Measurements from ENCODE around the gene A1BG. TPM values are rescaled to one million over a fixed set of nuclear protein-coding genes. Genes with fewer than 3 reads are reported as not detected.
A peak's percentile ranks its signal among the peaks of the same experiment; 100 is the strongest.
"Not testable (repeated sequence)": the region's sequence is repeated elsewhere in the genome, so short reads cannot be mapped to it uniquely, and the experiment has no call there.

The A1BG gene
- total RNA-seq, 2 donors from 2014 or later, result 2.1 to 2.5 TPM

DNA sequence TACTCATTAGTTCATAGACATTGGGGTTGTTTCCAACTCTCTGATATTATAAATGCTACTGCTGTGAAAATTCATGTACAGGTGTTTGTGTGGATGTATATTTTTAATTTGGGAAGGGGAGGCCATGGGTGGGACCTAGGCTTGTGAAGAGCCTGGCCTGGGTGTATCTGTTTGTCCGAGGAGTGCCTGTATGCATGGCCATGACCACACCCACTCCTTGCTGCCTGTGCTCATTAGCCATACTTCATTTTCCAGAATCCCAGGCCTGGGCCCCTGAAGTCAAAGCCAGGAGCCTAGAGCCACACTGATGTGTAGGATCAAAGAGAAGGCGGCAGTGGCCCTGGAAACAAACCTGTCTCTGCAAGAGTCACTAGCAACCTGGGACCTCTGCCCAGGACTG lies 37.7 kb downstream of the A1BG start:
- DNase-seq (no peak), ATAC-seq (no peak)
- intact Hi-C loops (cut with DNase I, micrococcal nuclease), result no loop called here

DNA sequence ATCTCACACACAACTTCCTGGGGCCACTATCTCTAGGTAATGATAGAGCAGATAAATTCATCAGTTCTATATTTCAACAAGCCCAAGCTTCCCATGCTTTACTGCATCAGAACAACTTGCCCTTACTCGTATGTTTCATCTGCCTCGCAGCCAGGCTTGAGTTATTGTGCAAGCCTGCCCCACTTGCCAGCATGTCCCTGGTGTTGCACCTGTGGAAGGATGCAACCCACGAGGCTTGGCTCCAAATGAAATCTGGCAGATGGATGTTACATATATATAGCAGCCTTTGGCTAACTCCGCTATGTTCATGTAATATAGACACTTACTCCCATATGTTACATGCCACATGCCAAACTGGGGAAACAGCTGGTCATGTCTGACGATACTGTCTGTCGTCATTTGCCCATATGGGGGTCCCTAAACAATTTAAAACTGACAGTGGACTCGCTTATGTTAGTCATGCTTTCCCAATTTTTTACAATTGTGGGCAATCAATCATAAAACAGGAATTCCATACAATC lies 41.9 kb downstream of the A1BG start:
- ATAC-seq (no peak), DNase-seq (no peak)
- intact Hi-C loops (cut with DNase I, micrococcal nuclease), result no loop called here

DNA sequence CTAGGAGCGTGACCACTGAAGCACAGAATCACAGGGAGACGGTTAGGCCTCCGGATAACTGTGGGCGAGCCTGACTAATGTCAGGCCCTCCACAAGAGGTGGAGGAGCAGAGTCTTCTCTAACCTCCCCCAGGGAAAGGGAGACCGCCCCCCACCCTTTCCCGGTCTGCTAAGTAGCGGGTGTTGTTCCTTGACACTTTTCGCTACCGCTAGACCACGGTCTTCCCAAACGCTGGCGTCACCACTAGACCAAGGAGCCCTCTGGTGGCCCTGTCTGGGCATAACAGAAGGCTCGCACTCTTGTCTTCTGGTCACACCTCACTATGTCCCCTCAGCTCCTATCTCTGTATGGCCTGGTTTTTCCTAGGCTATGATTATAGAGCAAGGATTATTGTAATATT lies 42.6 kb downstream of the A1BG start:
- intact Hi-C loops (cut with DNase I, micrococcal nuclease); DNase-seq; ATAC-seq: not testable (repeated sequence)

DNA sequence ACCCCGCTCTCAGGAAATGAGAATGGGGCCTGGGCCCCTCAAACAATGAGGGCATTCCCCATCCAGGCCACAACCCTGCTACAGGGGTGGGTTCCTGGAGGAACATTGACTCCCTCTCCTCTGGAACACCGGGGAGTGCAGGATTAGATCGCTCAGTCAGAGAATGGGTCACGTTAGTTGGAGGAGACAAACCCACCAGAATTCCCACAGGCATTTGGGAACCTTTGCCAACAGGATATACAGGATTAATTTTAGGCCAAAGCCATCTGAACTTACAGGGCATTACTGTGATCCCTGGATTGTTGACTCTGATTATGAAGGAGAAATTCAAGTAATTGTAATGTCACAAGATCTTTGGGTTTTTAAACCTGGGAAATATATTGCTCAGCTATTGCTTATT lies 45.6 kb downstream of the A1BG start:
- DNase-seq (no peak), ATAC-seq (no peak)
- intact Hi-C loops (cut with DNase I, micrococcal nuclease), result no loop called here

DNA sequence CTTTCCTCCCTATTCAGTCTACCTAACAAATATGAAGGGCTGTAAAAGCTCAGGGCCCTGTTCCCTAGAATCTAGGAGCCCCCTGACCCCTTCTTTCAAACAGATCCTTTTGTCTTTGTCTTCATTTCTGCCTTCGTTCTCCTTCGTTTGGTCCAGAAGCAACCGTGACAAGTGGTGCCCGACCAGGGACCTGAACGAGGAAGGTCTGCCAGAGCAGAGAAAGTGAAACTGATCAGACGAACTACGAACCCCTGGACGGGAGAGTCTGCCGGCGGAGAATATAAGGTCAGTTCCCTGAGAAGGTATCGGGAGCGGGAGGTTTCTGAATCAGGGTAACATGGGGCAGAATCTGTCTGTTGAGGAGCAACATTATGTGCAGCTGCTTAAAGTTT lies 47.4 kb downstream of the A1BG start:
- peak; percentile 52 for ATAC-seq
- intact Hi-C loops (cut with DNase I, micrococcal nuclease), result no loop called here
- peak in 1 of 2 donors; percentile 27 for DNase-seq

DNA sequence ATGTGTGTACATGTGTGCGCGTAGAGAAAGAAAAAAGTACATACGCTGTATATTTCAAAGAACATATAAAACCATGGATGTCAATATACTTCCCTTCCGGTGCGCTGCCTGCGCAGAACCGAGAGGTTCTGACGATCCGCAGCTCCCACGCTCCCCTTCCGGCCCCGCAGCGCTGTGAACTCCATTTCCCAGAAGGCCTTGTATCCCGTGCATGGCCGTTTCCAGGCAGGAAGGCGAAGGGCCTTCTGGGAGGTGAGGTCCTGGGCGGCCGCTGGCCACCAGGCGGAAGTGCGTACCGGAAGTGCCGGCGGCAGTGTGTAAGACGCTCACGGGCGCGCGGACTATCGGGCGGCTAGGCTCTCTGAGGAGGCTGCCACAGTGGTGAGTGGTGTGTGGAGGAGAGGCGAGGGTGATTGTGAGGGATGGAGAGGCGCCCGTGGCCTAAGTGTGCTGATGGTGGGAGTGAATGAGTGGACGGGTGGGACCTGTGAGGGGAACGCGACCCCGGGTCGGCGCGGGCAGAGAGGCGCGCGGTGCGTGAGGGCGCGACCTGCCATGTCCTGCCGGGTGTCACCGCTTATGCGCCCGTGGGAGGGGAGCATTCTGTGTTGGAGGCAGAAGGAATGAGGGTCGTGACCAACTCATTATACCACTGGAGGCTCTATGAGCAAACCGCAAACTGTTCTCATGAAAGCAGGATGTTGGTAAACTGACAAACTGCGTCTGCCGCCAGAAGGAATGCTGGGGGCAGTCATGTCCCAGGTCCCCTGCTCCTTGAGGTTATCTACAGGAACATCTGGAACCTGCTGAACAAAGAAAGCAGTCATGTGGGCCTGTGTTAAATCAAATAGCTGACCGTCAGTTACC lies 48.0 kb downstream of the A1BG start, which contains the start of gene ERVK3-1:
Gene ERVK3-1 (plus strand): TSS at position 313 of the 867 bp plus-strand sequence. CDS start 6,792 bp downstream, outside the sequence.
- ATAC-seq (peak; percentile 98), DNase-seq (peak; percentile 95 to 97)
- intact Hi-C loops (cut with DNase I, micrococcal nuclease), result no loop called here

DNA sequence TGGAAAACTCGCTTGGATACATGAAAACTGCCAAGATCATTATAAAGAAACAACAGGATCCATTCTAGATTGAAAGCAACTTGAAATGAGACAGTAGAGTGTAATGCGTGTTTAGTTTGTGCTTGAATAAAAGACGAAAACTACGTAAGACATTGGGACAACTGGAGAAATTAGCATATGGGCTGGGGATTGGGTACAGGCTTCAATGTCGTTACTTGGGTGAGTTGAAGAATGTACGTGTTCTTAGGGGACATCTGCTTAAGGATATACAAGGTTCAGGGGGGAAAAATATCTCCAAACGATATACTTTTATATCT lies 48.6 kb downstream of the A1BG start:
- ATAC-seq (peak; percentile 9), DNase-seq (no peak)
- intact Hi-C loops (cut with DNase I, micrococcal nuclease), result no loop called here

DNA sequence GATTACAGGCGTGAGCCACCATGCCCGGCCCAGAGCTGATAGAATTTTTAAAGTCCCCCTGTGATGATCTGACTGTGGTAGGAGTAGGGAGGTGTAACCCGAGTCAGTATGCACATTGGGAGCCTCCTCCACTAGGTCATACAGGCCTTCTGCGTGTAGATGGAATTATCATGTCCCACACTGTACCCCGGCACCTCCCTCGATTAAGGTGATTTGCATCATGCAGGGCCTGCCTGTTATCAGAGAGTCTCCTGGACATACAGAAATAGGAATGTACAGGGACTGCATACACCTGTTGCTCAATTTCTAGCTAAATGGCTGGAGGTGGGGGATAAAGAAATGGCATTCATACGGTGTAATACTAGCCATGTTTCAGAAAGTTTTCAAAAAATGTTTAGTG lies 49.0 kb downstream of the A1BG start:
- intact Hi-C loops (cut with DNase I, micrococcal nuclease), result no loop called here
- no peak for DNase-seq
- no peak for ATAC-seq

DNA sequence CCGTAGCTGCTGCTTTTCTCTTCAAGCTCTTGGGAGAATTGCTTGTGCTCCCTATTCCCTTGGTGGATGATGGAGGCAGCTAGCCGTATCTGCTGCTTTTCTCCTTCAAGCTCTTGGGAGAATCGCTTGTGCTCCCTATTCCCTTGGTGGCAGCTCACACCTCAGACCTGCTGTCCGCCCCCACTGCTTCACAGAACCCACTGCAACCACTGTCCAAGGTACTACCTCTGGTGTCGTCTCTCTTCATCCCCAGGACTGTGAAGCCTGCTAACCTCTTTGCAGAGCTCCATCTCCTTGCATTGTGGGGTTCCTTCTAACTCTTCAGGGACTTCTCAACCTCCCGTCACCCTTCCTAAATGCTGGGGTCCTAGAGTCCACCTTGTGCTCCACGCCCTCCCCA lies 52.7 kb downstream of the A1BG start:
- intact Hi-C loops (cut with DNase I, micrococcal nuclease), result no loop called here
- no peak for ATAC-seq
- DNase-seq, result no peak

DNA sequence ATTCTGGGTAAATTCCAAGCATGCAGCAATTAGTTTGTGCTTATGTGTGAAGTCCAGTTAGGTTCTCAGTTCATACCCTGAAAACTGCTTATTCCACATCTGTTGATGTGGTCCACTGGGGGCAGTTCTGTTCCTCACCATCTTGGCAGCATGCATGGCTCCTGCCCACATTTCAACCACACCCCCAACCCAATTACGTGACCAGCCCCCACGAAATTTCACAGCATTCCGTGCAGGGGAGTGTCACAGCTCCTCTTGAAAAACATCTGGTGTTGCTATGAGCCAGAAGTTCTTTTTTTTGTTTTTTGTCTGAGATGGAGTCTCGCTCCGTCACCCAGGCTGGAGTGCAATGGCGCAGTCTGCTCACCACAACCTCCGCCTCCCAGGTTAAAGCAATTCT lies 57.2 kb downstream of the A1BG start:
- intact Hi-C loops (cut with DNase I, micrococcal nuclease), result no loop called here
- no peak for ATAC-seq
- DNase-seq, result no peak

Small RNA genes lying within 50 kb of the gene (microRNA-seq; reads per million reads assigned to microRNA genes)
- gene MIR4754, result 0 to 6.8 reads per million in 2 donors
- gene MIR6806, result 0 reads per million in 2 donors

Other genes with a start within 250 kb of the A1BG start
- 1 to 10 TPM; 3.1 to 3.9 TPM for gene ZNF329, start 202.7 kb downstream of the A1BG start, total RNA-seq
- 10 to 100 TPM; 14.4 to 17.4 TPM for gene ZNF274, start 170.4 kb downstream of the A1BG start, total RNA-seq
- gene ZNF544, start 124.6 kb downstream of the A1BG start, total RNA-seq, result 10 to 100 TPM; 17.6 to 29.9 TPM
- gene ZNF8, start 74.5 kb downstream of the A1BG start, total RNA-seq, result 1 to 10 TPM; 3.5 to 4.1 TPM
- 10 to 100 TPM; 24.3 to 26.9 TPM for gene ERVK3-1, start 48.1 kb downstream of the A1BG start, total RNA-seq
- 1 to 10 TPM; 2.6 to 2.8 TPM for gene ZSCAN22, start 26.5 kb downstream of the A1BG start, total RNA-seq
- gene ZNF497, start 9.3 kb upstream of the A1BG start, total RNA-seq, result 1 to 10 TPM in 1 of 2 donors, under 1 TPM in 1; 0.73 to 1.6 TPM
- gene ZNF837, start 27.5 kb upstream of the A1BG start, total RNA-seq, result 1 to 10 TPM; 2.4 to 2.5 TPM
- 100 to 1,000 TPM; 600 to 683 TPM for gene RPS5, start 33.8 kb upstream of the A1BG start, total RNA-seq
- not detected for gene RNF225, start 42.2 kb upstream of the A1BG start, total RNA-seq
- 1 to 10 TPM; 7.8 to 7.9 TPM for gene ZNF584, start 55.2 kb upstream of the A1BG start, total RNA-seq
- gene ZNF132, start 86.7 kb upstream of the A1BG start, total RNA-seq, result 1 to 10 TPM; 3.0 to 4.6 TPM
- 1 to 10 TPM; 4.7 to 5.1 TPM for gene ZNF324B, start 98.1 kb upstream of the A1BG start, total RNA-seq
- gene ZNF324, start 113.6 kb upstream of the A1BG start, total RNA-seq, result 10 to 100 TPM; 11.6 to 14.0 TPM
- gene ZNF446, start 122.9 kb upstream of the A1BG start, total RNA-seq, result 10 to 100 TPM in 1 of 2 donors, 1 to 10 TPM in 1; 10.0 to 11.2 TPM
- gene SLC27A5, start 158.5 kb upstream of the A1BG start, total RNA-seq, result 1 to 10 TPM; 2.8 to 4.6 TPM
- gene ZBTB45, start 166.3 kb upstream of the A1BG start, total RNA-seq, result 10 to 100 TPM; 13.7 to 14.3 TPM
- gene TRIM28, start 190.6 kb upstream of the A1BG start, total RNA-seq, result 100 to 1,000 TPM; 171 to 184 TPM
- 100 to 1,000 TPM; 204 to 215 TPM for gene CHMP2A, start 201.6 kb upstream of the A1BG start, total RNA-seq
- 10 to 100 TPM; 55.8 to 70.4 TPM for gene UBE2M, start 205.1 kb upstream of the A1BG start, total RNA-seq
- 10 to 100 TPM; 22.8 to 28.9 TPM for gene MZF1, start 219.8 kb upstream of the A1BG start, total RNA-seq

All from left colon (tissue), 2 donors.